GM23338 (cell line): ENCODE results near the gene SLC35F6. TPM values are rescaled to one million over a fixed set of nuclear protein-coding genes. Genes with fewer than 3 reads are reported as not detected.

Experiments
- ATAC-seq: fragments of 200-7000 bp; cut with Tn5 transposase; 3 replicates; pipeline ENCODE4 v1.9.1; 2020
- DNase-seq: peaks from one replicate; pipeline ENCODE4 v3.0.0-alpha.2; 2015; ENCODE audit warnings: low spot score
- H2AFZ ChIP-seq: fragments of 200-600 bp; sonication (generic); 2 replicates; pipeline ENCODE4 v1.8.0; 2016; ENCODE audit warnings: antibody characterized with exemption, mild to moderate bottlenecking, moderate library complexity
- H3F3A ChIP-seq: fragments of 200-600 bp; sonication (generic); replicated peaks from 2 replicates; pipeline ENCODE4 v1.8.0; 2017; ENCODE audit warnings: antibody characterized with exemption, mixed run types, low read depth
- H3K27ac ChIP-seq: fragments of 200-600 bp; sonication (generic); 2 replicates; pipeline ENCODE4 v1.6.1; 2016; ENCODE audit warnings: low read depth
- H3K27me3 ChIP-seq: fragments of 200-600 bp; sonication (generic); 2 replicates; pipeline ENCODE4 v1.8.0; 2016; ENCODE audit warnings: mild to moderate bottlenecking, mixed run types, moderate library complexity; ENCODE audit not compliant: insufficient read depth
- H3K36me3 ChIP-seq: fragments of 200-600 bp; sonication (generic); 2 replicates; pipeline ENCODE4 v1.8.0; 2016; ENCODE audit warnings: mild to moderate bottlenecking; ENCODE audit not compliant: insufficient read depth
- H3K4me1 ChIP-seq: fragments of 200-600 bp; sonication (generic); 2 replicates; pipeline ENCODE4 v1.8.0; 2016; ENCODE audit warnings: mild to moderate bottlenecking, moderate library complexity; ENCODE audit not compliant: insufficient read depth
- H3K4me2 ChIP-seq: fragments of 200-600 bp; sonication (generic); 2 replicates; pipeline ENCODE4 v1.7.1; 2017; ENCODE audit warnings: mixed run types
- H3K4me3 ChIP-seq: fragments of 200-600 bp; sonication (generic); 2 replicates; pipeline ENCODE4 v1.6.1; 2016; ENCODE audit warnings: mixed run types
- H3K79me2 ChIP-seq: fragments of 200-600 bp; sonication (generic); replicated peaks from 2 replicates; pipeline ENCODE4 v1.8.0; 2017; ENCODE audit warnings: mild to moderate bottlenecking; ENCODE audit not compliant: insufficient read depth
- H3K9me2 ChIP-seq: fragments of 200-600 bp; sonication (generic); 2 replicates; pipeline ENCODE4 v1.8.0; 2017; ENCODE audit not compliant: insufficient read depth
- H4K20me1 ChIP-seq: fragments of 200-600 bp; sonication (generic); replicated peaks from 2 replicates; pipeline ENCODE4 v1.8.0; 2017; ENCODE audit warnings: mild to moderate bottlenecking; ENCODE audit not compliant: insufficient read depth
- H3K27ac Mint-ChIP-seq: 2 replicates; pipeline ENCODE4 v1.8.0; 2020; ENCODE audit warnings: inconsistent platforms, mild to moderate bottlenecking, moderate library complexity, mixed read lengths
- H3K27me3 Mint-ChIP-seq: 3 replicates; pipeline ENCODE4 v1.8.0; 2022; ENCODE audit warnings: low read depth, mild to moderate bottlenecking, moderate library complexity, mixed read lengths, inconsistent platforms; ENCODE audit not compliant: insufficient read depth, poor library complexity
- H3K36me3 Mint-ChIP-seq: 3 replicates; pipeline ENCODE4 v1.8.0; 2021; ENCODE audit warnings: low read depth, mild to moderate bottlenecking, inconsistent platforms, moderate library complexity, mixed read lengths
- H3K4me1 Mint-ChIP-seq: 3 replicates; pipeline ENCODE4 v1.8.0; 2020; ENCODE audit warnings: mild to moderate bottlenecking, inconsistent platforms, mixed read lengths
- H3K4me3 Mint-ChIP-seq: 3 replicates; pipeline ENCODE4 v1.8.0; 2021; ENCODE audit warnings: moderate library complexity, mild to moderate bottlenecking, inconsistent platforms, mixed read lengths
- H3K9me3 Mint-ChIP-seq: 3 replicates; pipeline ENCODE4 v1.8.0; 2020; ENCODE audit warnings: moderate library complexity, mild to moderate bottlenecking, inconsistent platforms, mixed read lengths
- CREB1 ChIP-seq: fragments of 250-450 bp; sonication (Bioruptor Pico); IDR thresholded peaks from 2 replicates; pipeline ENCODE4 v1.5.0; 2020; ENCODE audit warnings: low read depth, mild to moderate bottlenecking, moderate library complexity
- EZH2 ChIP-seq: fragments of 200-600 bp; sonication (generic); IDR thresholded peaks from one replicate; pipeline ENCODE4 v1.8.0; 2017; ENCODE audit warnings: antibody characterized with exemption, mild to moderate bottlenecking, low read depth; ENCODE audit not compliant: unreplicated experiment
- EZH2phosphoT487 ChIP-seq: fragments of 200-600 bp; sonication (generic); IDR thresholded peaks from one replicate; pipeline ENCODE4 v1.8.1; 2018; ENCODE audit warnings: antibody characterized with exemption; ENCODE audit not compliant: unreplicated experiment
- JUNB ChIP-seq: IDR thresholded peaks from one replicate; pipeline ENCODE4 v1.6.1; 2016; ENCODE audit warnings: antibody characterized with exemption; ENCODE audit not compliant: unreplicated experiment
- NANOG ChIP-seq: IDR thresholded peaks from 2 replicates; pipeline ENCODE4 v1.6.1; 2016; ENCODE audit warnings: antibody characterized with exemption, borderline replicate concordance
- POLR2AphosphoS5 ChIP-seq: IDR thresholded peaks from 2 replicates; pipeline ENCODE4 v1.6.1; 2016; ENCODE audit warnings: antibody characterized with exemption, low read depth
- STAT1 ChIP-seq: IDR thresholded peaks from one replicate; pipeline ENCODE4 v1.6.1; 2016; ENCODE audit warnings: antibody characterized with exemption; ENCODE audit not compliant: unreplicated experiment
- ZNF114 ChIP-seq: fragments of 250-450 bp; sonication (Bioruptor Pico); IDR thresholded peaks from 2 replicates; pipeline ENCODE4 v1.5.0; 2020; ENCODE audit warnings: mild to moderate bottlenecking, moderate library complexity
- ZNF331 ChIP-seq: fragments of 250-450 bp; sonication (Bioruptor Pico); IDR thresholded peaks from 2 replicates; pipeline ENCODE4 v1.5.0; 2020; ENCODE audit warnings: low read depth, mild to moderate bottlenecking, moderate library complexity
- polyA plus RNA-seq: library from polyadenylated mRNA; unstranded; fragments of >200 nt; fragmentation: Nextera tagmentation; extraction: Ambion mirVana; gene quantifications from 2 replicates; pipeline ENCODE4 v1.2.1, GENCODE V29; 2016
- total RNA-seq: library from RNA; depleted of rRNA; stranded (reverse); fragments of >200 nt; shearing (Covaris generic); gene quantifications from 2 replicates; pipeline ENCODE4 v1.2.3, GENCODE V29; 2014
- TF ChIP-seq, protein P1 (sequence below): IDR thresholded peaks from 2 replicates; pipeline ENCODE4 v1.6.1; 2016; ENCODE audit warnings: antibody characterized with exemption
- TF ChIP-seq, protein P2 (sequence below), 2 experiments: fragments of 200-600 bp in 1 of 2; sonication (generic) in 1 of 2; conservative IDR thresholded peaks; 2 replicates each; pipeline versions ENCODE4 v1.5.1 to v1.6.1; 2016 to 2017; ENCODE audit warnings: antibody characterized with exemption in 2 of 2, low read depth in 2 of 2, mild to moderate bottlenecking in 2 of 2, moderate library complexity in 1 of 2
- TF ChIP-seq, protein P3 (sequence below): fragments of 250-450 bp; sonication (Bioruptor Pico); IDR thresholded peaks from 2 replicates; pipeline ENCODE4 v1.5.0; 2020; ENCODE audit warnings: mild to moderate bottlenecking, moderate library complexity
- TF ChIP-seq, protein P4 (sequence below): IDR thresholded peaks from one replicate; pipeline ENCODE4 v1.6.1; 2018; ENCODE audit warnings: antibody characterized with exemption; ENCODE audit not compliant: unreplicated experiment

The SLC35F6 gene
- total and polyA plus RNA-seq, 2 experiments from 2014 or later, result 6.0 to 15.0 TPM

DNA sequence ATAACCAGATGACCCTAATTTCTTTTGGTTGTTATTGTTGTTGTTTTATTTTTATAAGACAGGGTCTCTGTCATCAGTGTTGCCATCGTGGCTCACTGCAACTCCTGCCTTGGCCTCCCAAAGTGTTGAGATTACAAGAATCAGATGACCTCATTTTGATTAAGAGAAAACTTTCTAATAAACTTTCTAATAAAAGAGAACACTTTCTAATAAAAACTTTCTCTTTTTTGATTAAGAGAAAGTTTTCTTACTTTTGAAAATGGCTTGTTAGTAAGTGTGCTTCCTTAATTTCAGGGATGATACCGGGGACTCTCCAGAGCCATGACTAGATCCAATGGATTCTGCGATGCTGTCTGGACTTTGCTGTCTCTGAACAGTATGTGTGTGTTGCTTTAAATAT lies 29.4 kb downstream of the SLC35F6 start:
- Histone ChIP-seq H3F3A (no peaks in the 10 kb centered on the region), H3K79me2 (peaks cover 28% of the 10 kb centered on the region), H3K9me2 (no peaks in the 10 kb centered on the region), H3K4me2 (no peak overlapping the region), H3K27ac (no peak overlapping the region), H3K4me1 (no peaks in the 10 kb centered on the region), H3K36me3 (peaks cover 21% of the 10 kb centered on the region), H4K20me1 (peaks cover 5% of the 10 kb centered on the region; the same call in 1 of the 2 replicates), H3K27me3 (no peaks in the 10 kb centered on the region), H2AFZ (no peak overlapping the region), H3K4me3 (no peak overlapping the region)
- Mint-ChIP-seq H3K36me3 (peaks cover 71% of the 10 kb centered on the region), H3K27me3 (peaks cover 4% of the 10 kb centered on the region), H3K4me3 (no peak overlapping the region), H3K4me1 (no peaks in the 10 kb centered on the region; the same call in 1 of the 3 replicates), H3K9me3 (no peaks in the 10 kb centered on the region), H3K27ac (no peak overlapping the region)
- TF ChIP-seq, protein P1, sequence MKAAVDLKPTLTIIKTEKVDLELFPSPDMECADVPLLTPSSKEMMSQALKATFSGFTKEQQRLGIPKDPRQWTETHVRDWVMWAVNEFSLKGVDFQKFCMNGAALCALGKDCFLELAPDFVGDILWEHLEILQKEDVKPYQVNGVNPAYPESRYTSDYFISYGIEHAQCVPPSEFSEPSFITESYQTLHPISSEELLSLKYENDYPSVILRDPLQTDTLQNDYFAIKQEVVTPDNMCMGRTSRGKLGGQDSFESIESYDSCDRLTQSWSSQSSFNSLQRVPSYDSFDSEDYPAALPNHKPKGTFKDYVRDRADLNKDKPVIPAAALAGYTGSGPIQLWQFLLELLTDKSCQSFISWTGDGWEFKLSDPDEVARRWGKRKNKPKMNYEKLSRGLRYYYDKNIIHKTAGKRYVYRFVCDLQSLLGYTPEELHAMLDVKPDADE, result no peak
- TF ChIP-seq EZH2phosphoT487 (no peak), STAT1 (no peak), POLR2AphosphoS5 (no peak), NANOG (no peak), CREB1 (CRISPR knock-in tag) (no peak), EZH2 (no peak), ZNF331 (CRISPR knock-in tag) (no peak), ZNF114 (CRISPR knock-in tag) (no peak), JUNB (no peak)
- TF ChIP-seq, protein P2, sequence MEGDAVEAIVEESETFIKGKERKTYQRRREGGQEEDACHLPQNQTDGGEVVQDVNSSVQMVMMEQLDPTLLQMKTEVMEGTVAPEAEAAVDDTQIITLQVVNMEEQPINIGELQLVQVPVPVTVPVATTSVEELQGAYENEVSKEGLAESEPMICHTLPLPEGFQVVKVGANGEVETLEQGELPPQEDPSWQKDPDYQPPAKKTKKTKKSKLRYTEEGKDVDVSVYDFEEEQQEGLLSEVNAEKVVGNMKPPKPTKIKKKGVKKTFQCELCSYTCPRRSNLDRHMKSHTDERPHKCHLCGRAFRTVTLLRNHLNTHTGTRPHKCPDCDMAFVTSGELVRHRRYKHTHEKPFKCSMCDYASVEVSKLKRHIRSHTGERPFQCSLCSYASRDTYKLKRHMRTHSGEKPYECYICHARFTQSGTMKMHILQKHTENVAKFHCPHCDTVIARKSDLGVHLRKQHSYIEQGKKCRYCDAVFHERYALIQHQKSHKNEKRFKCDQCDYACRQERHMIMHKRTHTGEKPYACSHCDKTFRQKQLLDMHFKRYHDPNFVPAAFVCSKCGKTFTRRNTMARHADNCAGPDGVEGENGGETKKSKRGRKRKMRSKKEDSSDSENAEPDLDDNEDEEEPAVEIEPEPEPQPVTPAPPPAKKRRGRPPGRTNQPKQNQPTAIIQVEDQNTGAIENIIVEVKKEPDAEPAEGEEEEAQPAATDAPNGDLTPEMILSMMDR (conservative IDR thresholded peaks at IDR 0.05; ENCODE audit: low read depth in 2 of 2), result no peak
- TF ChIP-seq, protein P3, sequence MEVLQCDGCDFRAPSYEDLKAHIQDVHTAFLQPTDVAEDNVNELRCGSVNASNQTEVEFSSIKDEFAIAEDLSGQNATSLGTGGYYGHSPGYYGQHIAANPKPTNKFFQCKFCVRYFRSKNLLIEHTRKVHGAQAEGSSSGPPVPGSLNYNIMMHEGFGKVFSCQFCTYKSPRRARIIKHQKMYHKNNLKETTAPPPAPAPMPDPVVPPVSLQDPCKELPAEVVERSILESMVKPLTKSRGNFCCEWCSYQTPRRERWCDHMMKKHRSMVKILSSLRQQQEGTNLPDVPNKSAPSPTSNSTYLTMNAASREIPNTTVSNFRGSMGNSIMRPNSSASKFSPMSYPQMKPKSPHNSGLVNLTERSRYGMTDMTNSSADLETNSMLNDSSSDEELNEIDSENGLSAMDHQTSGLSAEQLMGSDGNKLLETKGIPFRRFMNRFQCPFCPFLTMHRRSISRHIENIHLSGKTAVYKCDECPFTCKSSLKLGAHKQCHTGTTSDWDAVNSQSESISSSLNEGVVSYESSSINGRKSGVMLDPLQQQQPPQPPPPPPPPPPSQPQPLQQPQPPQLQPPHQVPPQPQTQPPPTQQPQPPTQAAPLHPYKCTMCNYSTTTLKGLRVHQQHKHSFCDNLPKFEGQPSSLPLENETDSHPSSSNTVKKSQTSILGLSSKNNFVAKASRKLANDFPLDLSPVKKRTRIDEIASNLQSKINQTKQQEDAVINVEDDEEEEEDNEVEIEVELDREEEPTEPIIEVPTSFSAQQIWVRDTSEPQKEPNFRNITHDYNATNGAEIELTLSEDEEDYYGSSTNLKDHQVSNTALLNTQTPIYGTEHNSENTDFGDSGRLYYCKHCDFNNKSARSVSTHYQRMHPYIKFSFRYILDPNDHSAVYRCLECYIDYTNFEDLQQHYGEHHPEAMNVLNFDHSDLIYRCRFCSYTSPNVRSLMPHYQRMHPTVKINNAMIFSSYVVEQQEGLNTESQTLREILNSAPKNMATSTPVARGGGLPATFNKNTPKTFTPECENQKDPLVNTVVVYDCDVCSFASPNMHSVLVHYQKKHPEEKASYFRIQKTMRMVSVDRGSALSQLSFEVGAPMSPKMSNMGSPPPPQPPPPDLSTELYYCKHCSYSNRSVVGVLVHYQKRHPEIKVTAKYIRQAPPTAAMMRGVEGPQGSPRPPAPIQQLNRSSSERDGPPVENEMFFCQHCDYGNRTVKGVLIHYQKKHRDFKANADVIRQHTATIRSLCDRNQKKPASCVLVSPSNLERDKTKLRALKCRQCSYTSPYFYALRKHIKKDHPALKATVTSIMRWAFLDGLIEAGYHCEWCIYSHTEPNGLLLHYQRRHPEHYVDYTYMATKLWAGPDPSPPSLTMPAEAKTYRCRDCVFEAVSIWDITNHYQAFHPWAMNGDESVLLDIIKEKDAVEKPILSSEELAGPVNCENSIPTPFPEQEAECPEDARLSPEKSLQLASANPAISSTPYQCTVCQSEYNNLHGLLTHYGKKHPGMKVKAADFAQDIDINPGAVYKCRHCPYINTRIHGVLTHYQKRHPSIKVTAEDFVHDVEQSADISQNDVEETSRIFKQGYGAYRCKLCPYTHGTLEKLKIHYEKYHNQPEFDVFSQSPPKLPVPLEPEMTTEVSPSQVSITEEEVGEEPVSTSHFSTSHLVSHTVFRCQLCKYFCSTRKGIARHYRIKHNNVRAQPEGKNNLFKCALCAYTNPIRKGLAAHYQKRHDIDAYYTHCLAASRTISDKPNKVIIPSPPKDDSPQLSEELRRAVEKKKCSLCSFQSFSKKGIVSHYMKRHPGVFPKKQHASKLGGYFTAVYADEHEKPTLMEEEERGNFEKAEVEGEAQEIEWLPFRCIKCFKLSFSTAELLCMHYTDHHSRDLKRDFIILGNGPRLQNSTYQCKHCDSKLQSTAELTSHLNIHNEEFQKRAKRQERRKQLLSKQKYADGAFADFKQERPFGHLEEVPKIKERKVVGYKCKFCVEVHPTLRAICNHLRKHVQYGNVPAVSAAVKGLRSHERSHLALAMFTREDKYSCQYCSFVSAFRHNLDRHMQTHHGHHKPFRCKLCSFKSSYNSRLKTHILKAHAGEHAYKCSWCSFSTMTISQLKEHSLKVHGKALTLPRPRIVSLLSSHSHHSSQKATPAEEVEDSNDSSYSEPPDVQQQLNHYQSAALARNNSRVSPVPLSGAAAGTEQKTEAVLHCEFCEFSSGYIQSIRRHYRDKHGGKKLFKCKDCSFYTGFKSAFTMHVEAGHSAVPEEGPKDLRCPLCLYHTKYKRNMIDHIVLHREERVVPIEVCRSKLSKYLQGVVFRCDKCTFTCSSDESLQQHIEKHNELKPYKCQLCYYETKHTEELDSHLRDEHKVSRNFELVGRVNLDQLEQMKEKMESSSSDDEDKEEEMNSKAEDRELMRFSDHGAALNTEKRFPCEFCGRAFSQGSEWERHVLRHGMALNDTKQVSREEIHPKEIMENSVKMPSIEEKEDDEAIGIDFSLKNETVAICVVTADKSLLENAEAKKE (CRISPR knock-in tag), result no peak
- TF ChIP-seq, protein P4, sequence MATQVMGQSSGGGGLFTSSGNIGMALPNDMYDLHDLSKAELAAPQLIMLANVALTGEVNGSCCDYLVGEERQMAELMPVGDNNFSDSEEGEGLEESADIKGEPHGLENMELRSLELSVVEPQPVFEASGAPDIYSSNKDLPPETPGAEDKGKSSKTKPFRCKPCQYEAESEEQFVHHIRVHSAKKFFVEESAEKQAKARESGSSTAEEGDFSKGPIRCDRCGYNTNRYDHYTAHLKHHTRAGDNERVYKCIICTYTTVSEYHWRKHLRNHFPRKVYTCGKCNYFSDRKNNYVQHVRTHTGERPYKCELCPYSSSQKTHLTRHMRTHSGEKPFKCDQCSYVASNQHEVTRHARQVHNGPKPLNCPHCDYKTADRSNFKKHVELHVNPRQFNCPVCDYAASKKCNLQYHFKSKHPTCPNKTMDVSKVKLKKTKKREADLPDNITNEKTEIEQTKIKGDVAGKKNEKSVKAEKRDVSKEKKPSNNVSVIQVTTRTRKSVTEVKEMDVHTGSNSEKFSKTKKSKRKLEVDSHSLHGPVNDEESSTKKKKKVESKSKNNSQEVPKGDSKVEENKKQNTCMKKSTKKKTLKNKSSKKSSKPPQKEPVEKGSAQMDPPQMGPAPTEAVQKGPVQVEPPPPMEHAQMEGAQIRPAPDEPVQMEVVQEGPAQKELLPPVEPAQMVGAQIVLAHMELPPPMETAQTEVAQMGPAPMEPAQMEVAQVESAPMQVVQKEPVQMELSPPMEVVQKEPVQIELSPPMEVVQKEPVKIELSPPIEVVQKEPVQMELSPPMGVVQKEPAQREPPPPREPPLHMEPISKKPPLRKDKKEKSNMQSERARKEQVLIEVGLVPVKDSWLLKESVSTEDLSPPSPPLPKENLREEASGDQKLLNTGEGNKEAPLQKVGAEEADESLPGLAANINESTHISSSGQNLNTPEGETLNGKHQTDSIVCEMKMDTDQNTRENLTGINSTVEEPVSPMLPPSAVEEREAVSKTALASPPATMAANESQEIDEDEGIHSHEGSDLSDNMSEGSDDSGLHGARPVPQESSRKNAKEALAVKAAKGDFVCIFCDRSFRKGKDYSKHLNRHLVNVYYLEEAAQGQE, result no peak
- ATAC-seq (no peak), DNase-seq (no peak)
